HG02981 (cell line): ENCODE measurements around the gene PPM1K.

Source experiments
- ATAC-seq: cut with Tn5 transposase; IDR thresholded peaks from one replicate; pipeline ENCODE4 v1.9.1; 2021; ENCODE audit warnings: mild to moderate bottlenecking, moderate library complexity; ENCODE audit not compliant: unreplicated experiment

Gene PPM1K

DNA sequence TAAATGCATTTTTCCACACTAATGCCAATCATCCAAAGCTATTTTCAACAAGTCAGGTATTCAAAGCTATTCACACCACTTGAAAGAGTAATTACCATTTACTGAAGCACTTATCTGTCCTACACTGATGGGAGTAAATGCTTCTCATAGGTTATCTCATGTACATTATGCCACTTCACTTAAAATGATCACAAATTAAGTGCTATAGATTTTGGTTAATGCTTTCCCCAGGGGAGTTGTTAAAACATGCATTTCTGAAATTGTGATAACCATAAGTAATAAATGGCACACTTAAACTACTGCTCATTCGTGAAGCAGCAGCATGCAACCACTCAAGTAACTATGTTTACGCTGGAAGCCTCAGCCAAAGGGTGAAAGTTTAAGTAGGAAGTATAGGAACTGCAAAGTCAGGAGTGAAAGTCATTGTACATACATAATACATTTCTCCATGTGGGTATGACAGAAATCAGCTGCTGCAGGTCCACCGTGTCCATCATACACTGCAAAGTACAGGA, 6.6 kb downstream of the PPM1K start:
- ATAC-seq = no peak

GRCh38 chr4:88276952-88277710, 7.2 kb downstream of the PPM1K start:
- ATAC-seq = no peak

DNA sequence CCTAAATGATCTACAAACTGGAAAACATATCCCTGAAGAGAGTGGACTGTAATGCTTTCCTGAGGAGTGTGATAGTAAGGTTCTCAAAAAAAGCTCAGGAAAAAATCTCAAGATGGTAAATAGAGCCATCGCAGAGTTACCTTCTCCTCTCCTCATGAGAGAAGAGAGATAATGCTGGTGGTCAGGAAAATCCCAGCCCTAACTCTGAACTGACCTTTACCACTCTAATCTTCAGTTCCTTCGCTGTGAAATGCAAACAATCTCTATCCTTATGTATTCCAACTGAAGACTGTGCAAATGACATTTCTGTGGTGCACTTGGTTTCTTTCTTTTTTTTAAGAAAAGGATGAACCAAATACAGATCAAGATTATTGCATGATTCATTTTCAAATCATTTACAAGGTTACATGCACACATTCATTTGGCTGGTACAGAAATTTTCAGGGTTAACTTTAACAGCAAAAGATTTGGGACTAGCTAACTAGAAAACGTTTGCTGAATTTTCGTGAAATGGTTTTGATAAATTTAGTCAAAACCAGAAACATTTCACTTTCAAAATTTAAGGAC, 8.3 kb downstream of the PPM1K start:
- no peak for ATAC-seq

DNA sequence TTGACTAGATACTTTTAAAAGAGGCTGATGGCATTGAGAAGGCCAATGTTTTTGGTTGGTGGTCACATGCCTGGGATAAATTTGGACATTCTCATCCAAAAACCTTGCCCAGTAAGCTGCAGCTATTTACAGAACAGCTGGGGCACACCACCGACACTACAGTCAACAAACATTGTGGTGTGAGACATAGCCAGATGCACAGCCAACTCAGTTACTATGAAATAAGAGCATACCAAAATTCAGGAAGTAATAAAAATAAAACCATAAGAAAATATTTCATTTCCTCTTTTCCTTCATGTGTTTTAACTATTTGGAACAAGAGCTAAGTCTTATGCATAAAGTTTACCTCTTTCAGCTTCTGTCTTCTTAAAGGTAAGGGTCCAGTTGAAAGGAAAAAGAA, 8.8 kb downstream of the PPM1K start:
- peak; percentile 71 for ATAC-seq

DNA sequence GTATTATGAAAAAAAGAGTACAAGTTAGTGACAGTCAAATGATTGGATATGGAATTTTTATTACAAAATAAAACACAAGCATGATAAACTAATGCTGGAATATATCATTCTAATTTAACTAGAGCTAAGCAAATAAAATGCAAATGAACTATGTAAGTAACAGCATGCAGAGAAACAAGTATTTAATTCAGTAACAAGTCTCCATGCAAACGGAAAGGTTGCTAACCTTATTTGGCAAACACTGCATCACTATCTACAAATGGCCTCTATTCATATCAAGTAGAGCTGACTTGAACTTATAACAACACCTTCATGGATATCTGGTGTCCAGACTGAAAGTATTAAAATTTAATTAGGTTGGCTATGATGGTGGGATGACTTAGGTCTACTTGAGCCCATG, 15.4 kb downstream of the PPM1K start:
- ATAC-seq = no peak

DNA sequence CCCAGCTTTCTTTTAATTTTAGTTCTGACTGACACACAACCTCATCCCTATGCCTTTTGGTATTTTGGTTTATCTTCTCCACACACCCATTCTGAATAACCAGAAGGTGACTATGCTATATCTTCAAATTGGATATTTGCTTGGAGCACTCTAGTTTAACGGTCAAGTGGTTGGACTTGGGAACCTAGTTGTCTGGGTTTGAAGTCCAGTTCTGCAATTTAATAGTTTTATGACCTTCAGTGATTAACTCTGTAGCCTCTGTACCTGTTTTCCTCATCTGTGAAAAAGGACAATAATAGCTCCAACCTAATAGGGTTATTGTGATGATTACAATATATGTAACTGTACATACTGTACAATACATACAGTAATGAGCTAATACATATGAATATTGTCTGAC, 20.0 kb downstream of the PPM1K start:
- no peak for ATAC-seq

DNA sequence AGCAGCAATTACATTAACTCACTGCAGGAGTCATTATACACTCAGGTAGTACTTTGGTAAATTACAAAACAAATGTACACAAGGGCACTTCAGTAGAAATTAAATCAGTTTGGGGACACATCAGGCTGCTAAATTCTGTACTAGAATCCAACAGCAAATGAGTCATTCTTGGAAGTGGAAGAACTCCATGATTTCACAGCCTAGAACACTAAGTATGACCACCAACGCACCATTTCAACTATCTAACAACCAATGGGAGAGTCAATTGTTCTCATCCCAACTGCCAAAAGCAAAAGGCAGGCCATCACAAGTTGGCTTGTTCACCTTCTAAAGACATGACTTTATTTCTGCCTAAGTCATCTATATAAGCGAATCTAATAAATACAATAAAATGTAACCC, 26.6 kb downstream of the PPM1K start:
- no peak for ATAC-seq

DNA sequence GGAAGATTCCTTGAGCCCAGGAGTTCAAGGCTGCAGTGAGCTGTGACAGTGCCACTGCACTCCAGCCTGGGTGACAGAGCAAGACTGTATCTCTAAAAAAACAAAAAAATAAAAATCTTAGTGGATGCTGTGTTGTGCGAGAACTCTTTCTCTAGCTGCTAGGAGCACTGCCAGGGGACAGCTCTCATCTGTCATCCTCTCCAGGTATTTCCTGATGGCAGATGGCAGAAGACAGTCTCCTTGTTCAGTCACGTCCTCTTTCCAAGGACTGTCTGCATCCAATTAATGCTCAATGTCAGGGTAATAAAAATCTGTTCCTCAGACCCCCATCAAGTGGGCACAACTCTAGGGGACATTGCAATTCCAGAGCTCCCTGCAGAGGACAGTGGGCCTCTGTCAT, 29.2 kb downstream of the PPM1K start:
- ATAC-seq = no peak

DNA sequence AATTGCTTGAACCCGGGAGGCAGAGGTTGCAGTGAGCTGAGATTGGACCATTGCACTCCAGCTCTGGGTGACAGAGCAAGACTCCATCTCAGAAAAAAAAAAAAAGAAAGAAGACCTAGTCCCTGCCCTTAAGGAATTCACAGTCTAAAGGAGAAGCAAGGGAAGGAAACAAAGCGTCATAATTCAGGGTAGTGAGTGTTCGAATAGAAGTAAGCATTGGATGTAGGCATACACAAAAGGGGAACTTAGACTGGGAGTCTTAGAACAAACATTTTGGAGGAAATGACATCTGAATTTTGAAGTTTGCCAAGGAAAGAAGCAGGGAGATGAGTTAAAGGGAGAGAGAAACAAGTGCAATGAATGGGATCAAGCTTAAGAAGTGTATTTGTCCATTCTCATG, 32.4 kb downstream of the PPM1K start:
- ATAC-seq = no peak

DNA sequence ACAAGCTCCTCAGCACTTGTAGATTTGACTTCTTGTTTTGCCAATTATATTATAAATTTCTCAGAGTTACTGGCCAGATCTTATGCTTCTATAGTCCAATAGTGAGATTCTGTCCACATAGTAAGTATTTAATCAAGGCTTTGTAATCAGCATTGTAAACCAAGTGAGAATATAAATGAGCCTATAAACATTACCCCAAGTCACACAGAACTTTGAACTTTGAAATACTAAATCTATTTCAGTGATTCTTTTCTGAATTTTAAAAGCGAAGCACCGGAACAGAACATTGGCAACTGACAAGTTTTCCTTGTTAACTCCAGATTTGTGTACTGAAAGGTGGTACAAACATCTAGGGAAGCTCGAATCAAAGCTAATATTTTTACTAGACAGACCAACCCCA, 37.2 kb downstream of the PPM1K start:
- ATAC-seq = no peak

GRCh38 chr4:88246600-88246999, 37.8 kb downstream of the PPM1K start:
- no peak for ATAC-seq

DNA sequence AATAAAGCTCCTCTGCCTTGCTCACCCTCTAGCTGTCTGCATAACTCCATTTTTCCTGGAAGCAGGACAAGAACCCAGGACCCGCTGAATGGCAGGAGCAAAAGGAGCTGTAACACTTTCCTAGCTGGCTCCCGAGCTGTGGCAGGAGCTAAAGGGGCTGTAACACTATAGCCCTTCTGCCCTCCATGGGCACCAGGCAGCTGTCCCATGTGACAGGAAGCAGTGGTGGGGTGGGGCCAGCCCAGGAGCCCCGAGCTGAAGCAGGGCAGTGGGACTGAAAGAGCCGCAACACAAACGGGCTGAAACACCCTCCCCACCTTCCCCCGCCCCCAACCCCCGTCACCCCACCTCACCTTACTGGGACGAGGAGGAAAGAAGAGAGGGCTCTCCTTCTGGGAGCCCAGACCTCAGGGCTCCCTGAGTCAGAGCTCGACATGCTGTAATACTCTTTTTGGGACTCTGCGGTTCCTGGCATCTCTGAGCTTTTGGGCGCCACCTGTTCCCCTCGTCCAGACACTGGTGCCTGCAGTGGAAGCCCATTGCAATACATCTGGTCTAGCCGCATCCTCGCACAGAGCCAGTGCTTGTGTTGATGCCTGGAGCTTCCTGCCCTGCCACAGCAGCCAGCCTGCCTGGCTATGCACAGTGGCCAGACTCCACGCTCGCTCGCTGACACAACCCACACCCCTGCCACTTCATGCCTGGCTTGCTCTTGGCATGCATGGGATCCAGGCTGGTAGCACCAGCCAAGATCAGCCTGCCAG, 39.4 kb downstream of the PPM1K start:
- ATAC-seq = peak; percentile 74

- no peak for ATAC-seq
Measured at GRCh38 chr4:88244056-88244455, 40.3 kb downstream of the PPM1K start.

- no peak for ATAC-seq
Measured at GRCh38 chr4:88242144-88242543, 42.2 kb downstream of the PPM1K start.

DNA sequence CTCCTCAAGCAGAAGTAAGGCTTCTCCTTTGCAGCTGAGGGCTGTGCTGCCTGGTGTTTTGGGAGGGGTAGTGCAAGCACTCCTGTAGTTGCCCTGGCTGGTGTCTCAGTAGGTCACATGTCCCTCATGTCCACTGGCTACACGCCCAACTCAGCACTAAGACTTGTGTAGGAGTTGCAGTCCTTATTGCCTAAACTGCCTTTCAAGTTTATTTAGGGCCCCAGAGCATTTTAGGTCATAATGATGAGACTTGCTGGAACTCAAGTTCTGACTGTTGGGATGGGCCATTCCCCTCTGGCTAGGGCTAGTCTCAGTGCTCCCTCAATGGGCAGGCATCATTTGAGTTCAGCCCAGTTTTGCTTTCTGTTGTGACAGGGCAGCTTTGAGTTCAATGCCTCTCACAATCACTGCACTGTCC, 44.1 kb downstream of the PPM1K start:
- no peak for ATAC-seq

- no peak for ATAC-seq
Measured at GRCh38 chr4:88230969-88231771, 53.2 kb downstream of the PPM1K start.

GRCh38 chr4:88230461-88230891, 53.9 kb downstream of the PPM1K start:
- no peak for ATAC-seq

- no peak for ATAC-seq
Measured at GRCh38 chr4:88227734-88228133, 56.6 kb downstream of the PPM1K start.

DNA sequence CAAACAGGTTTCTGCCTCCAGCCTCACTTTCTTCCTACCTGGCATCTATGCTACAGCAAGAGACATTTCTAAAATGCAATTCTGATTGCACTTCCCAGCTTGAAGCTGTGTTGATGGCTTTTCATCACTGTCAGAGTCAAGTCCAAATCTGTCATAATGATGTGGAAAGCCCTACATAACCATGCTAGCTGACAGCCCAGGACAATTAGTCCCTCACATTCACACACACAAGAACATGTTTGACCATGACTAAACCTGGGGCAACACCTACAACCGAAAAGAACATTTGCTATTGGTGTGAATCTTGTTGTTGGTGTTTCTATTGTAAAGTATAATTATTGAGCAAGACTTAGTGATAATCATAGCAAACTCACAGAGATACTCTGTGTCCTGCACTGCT, 58.2 kb downstream of the PPM1K start:
- no peak for ATAC-seq

GRCh38 chr4:88225232-88226105, 58.9 kb downstream of the PPM1K start:
- no peak for ATAC-seq
